Keratinocyte (primary cell): ENCODE data around the gene OR2AT4. TPM values are rescaled to one million over a fixed set of nuclear protein-coding genes. Genes with fewer than 3 reads are reported as not detected.

Source experiments
- DNase-seq: peaks from one replicate; pipeline ENCODE4 v3.0.0-alpha.2; 2011; ENCODE audit warnings: low read depth, missing footprints, low spot score
- FAIRE-seq: peaks from 2 replicates; lab custom pipeline; 2011; peaks lifted over from hg19 to GRCh38; lab: Jason Lieb, UNC
- H2AFZ ChIP-seq: 2 replicates; pipeline ENCODE4 v1.6.0; 2012; ENCODE audit warnings: low read length, control low read depth, inconsistent platforms; ENCODE audit not compliant: control insufficient read depth
- H3K27ac ChIP-seq: 2 replicates; pipeline ENCODE4 v1.5.1; 2011; ENCODE audit warnings: low read length; ENCODE audit not compliant: control insufficient read depth, insufficient read depth
- H3K27me3 ChIP-seq: 3 replicates; pipeline ENCODE4 v1.6.0; 2011; ENCODE audit warnings: low read length; ENCODE audit not compliant: control insufficient read depth, insufficient read depth; ENCODE audit errors: extremely low read depth
- H3K36me3 ChIP-seq, 2 experiments: 2 replicates in 1 of 2; 3 replicates in 1 of 2; pipeline ENCODE4 v1.5.1; 2011; ENCODE audit warnings: low read length in 2 of 2, mild to moderate bottlenecking in 1 of 2; ENCODE audit not compliant: control insufficient read depth in 2 of 2, insufficient read depth in 2 of 2; ENCODE audit errors: extremely low read depth in 1 of 2
- H3K4me1 ChIP-seq: 3 replicates; pipeline ENCODE4 v1.5.1; 2011; ENCODE audit warnings: low read length; ENCODE audit not compliant: control insufficient read depth, insufficient read depth; ENCODE audit errors: extremely low read depth
- H3K4me2 ChIP-seq: 3 replicates; pipeline ENCODE4 v1.6.0; 2011; ENCODE audit warnings: low read depth, low read length; ENCODE audit not compliant: control insufficient read depth, insufficient read depth; ENCODE audit errors: extremely low read depth
- H3K4me3 ChIP-seq, 3 experiments: fragments of 200-600 bp in 1 of 3; sonication (generic) in 1 of 3; 2 replicates in 2 of 3; 3 replicates in 1 of 3; pipeline ENCODE4 v1.5.1; 2011 to 2016; ENCODE audit warnings: low read length in 3 of 3, mild to moderate bottlenecking in 3 of 3, control low read depth in 2 of 3, inconsistent platforms in 1 of 3, low read depth in 1 of 3, mixed read lengths in 1 of 3, mixed run types in 1 of 3, moderate library complexity in 1 of 3; ENCODE audit not compliant: control insufficient read depth in 2 of 3, insufficient read depth in 2 of 3; ENCODE audit errors: extremely low read depth in 1 of 3
- H3K79me2 ChIP-seq: 2 replicates; pipeline ENCODE4 v1.6.0; 2012; ENCODE audit warnings: low read length; ENCODE audit not compliant: control insufficient read depth, insufficient read depth
- H3K9ac ChIP-seq: 3 replicates; pipeline ENCODE4 v1.6.0; 2011; ENCODE audit warnings: low read length; ENCODE audit not compliant: control insufficient read depth, insufficient read depth; ENCODE audit errors: extremely low read depth
- H3K9me1 ChIP-seq: 3 replicates; pipeline ENCODE4 v1.6.0; 2011; ENCODE audit warnings: low read length; ENCODE audit not compliant: control insufficient read depth, insufficient read depth; ENCODE audit errors: extremely low read depth
- H3K9me3 ChIP-seq: 2 replicates; pipeline ENCODE4 v1.5.1; 2012; ENCODE audit warnings: low read depth, low read length; ENCODE audit not compliant: control insufficient read depth
- H4K20me1 ChIP-seq: 3 replicates; pipeline ENCODE4 v1.6.0; 2011; ENCODE audit warnings: low read length; ENCODE audit not compliant: control insufficient read depth, insufficient read depth; ENCODE audit errors: extremely low read depth
- CTCF ChIP-seq, 3 experiments: IDR thresholded peaks in 1 of 3; conservative IDR thresholded peaks in 1 of 3; optimal IDR thresholded peaks in 1 of 3; 2 replicates in 2 of 3; 3 replicates in 1 of 3; pipeline versions ENCODE3 to v1.5.1; 2011; ENCODE audit warnings: low read length in 3 of 3, mild to moderate bottlenecking in 3 of 3, moderate library complexity in 2 of 3, control low read depth in 1 of 3, inconsistent platforms in 1 of 3; ENCODE audit not compliant: insufficient read depth in 2 of 3; ENCODE audit errors: extremely low read depth in 1 of 3
- EZH2 ChIP-seq: IDR thresholded peaks from one replicate; pipeline ENCODE4 v1.6.1; 2012; ENCODE audit warnings: inconsistent platforms, mild to moderate bottlenecking, low read length, moderate library complexity
- dilution Hi-C: fragments of 300-500 bp; cut with MboI; formaldehyde crosslinking; loops from one replicate; pipeline ENCODE4 v1.7.0; 2020; ENCODE audit warnings: low sequenced_read_pairs; ENCODE audit not compliant: extremely low pct_ligation_motif_present
- polyA plus RNA-seq, 5 experiments: library from polyadenylated mRNA; depleted of rRNA in 3 of 5; stranded (reverse) in 3 of 5; stranded (forward) in 1 of 5; unstranded in 1 of 5; fragments of >200 nt; gene quantifications; 1 replicate in 1 of 5; 2 replicates in 3 of 5; 3 replicates in 1 of 5; pipeline versions ENCODE4 v1.2.1 to v1.2.3, GENCODE V29; 2011 to 2012; ENCODE audit warnings: missing spikeins in 2 of 5, low read depth in 1 of 5, low replicate concordance in 1 of 5

OR2AT4 gene
- polyA plus RNA-seq, 1 donor (not counting 4 experiments of a cell fraction or from before 2014, with no cell fraction given) = not detected

- no peak for DNase-seq
- H3K4me1 ChIP-seq = no peaks in the 10 kb centered on the region
- H3K36me3 ChIP-seq = no peaks in the 10 kb centered on the region
- no peaks in the 10 kb centered on the region for H3K79me2 ChIP-seq
- H3K9me1 ChIP-seq = no peaks in the 10 kb centered on the region
- H3K4me3 ChIP-seq = no peak overlapping the region
- FAIRE-seq = no peak
- peaks cover 22% of the 10 kb centered on the region for H3K27me3 ChIP-seq
- H3K9ac ChIP-seq = no peak overlapping the region
- no peak overlapping the region for H2AFZ ChIP-seq
- dilution Hi-C loops = no loop called here
- no peak overlapping the region for H3K27ac ChIP-seq
- TF ChIP-seq EZH2 = no peak
- TF ChIP-seq CTCF (optimal IDR thresholded peaks at IDR 0.05 in 1 of 3, IDR thresholded peaks at IDR 0.05 in 1 of 3, conservative IDR thresholded peaks at IDR 0.05 in 1 of 3; ENCODE audit: extremely low read depth in 1 of 3, insufficient read depth in 2 of 3, low read length in 3 of 3) = no peak
- no peaks in the 10 kb centered on the region for H4K20me1 ChIP-seq
- H3K4me2 ChIP-seq = no peak overlapping the region
- H3K9me3 ChIP-seq = no peaks in the 10 kb centered on the region
Observed at GRCh38 chr11:75068559-75068958, 28.1 kb downstream of the OR2AT4 start.

- H4K20me1 ChIP-seq = no peaks in the 10 kb centered on the region
- no peak overlapping the region for H2AFZ ChIP-seq
- FAIRE-seq = no peak
- no peak overlapping the region for H3K27ac ChIP-seq
- H3K9me3 ChIP-seq = no peaks in the 10 kb centered on the region
- dilution Hi-C loops = no loop called here
- H3K79me2 ChIP-seq = no peaks in the 10 kb centered on the region
- no peaks in the 10 kb centered on the region for H3K4me1 ChIP-seq
- H3K27me3 ChIP-seq = peaks cover 20% of the 10 kb centered on the region
- DNase-seq = no peak
- no peaks in the 10 kb centered on the region for H3K36me3 ChIP-seq
- TF ChIP-seq CTCF (optimal IDR thresholded peaks at IDR 0.05 in 1 of 3, IDR thresholded peaks at IDR 0.05 in 1 of 3, conservative IDR thresholded peaks at IDR 0.05 in 1 of 3; ENCODE audit: extremely low read depth in 1 of 3, insufficient read depth in 2 of 3, low read length in 3 of 3) (no peak), EZH2 (no peak)
- no peak overlapping the region for H3K4me3 ChIP-seq
- H3K9me1 ChIP-seq = no peaks in the 10 kb centered on the region
- H3K4me2 ChIP-seq = no peak overlapping the region
- no peak overlapping the region for H3K9ac ChIP-seq
Observed at GRCh38 chr11:75066061-75066460, 30.6 kb downstream of the OR2AT4 start.
